HFFc6 (cell line): ENCODE measurements around the gene EEF1AKMT1. TPM values are rescaled to one million over a fixed set of nuclear protein-coding genes. Genes with fewer than 3 reads are reported as not detected.

ENCODE experiments used
- DNase-seq: peaks from one replicate; pipeline ENCODE4 v3.0.0-alpha.2; 2018
- H3K27ac Mint-ChIP-seq: 2 replicates; pipeline ENCODE4 v1.8.0; 2020; ENCODE audit warnings: mild to moderate bottlenecking, mixed read lengths
- H3K27me3 Mint-ChIP-seq: 2 replicates; pipeline ENCODE4 v1.8.0; 2021; ENCODE audit warnings: mild to moderate bottlenecking, moderate library complexity, mixed read lengths; ENCODE audit not compliant: insufficient read depth
- H3K36me3 Mint-ChIP-seq: 2 replicates; pipeline ENCODE4 v1.8.0; 2021; ENCODE audit warnings: low read depth, mixed read lengths
- H3K4me1 Mint-ChIP-seq: 2 replicates; pipeline ENCODE4 v1.8.0; 2020; ENCODE audit warnings: low read depth, mixed read lengths
- H3K4me3 Mint-ChIP-seq: 2 replicates; pipeline ENCODE4 v1.8.0; 2020; ENCODE audit warnings: mild to moderate bottlenecking, moderate library complexity, mixed read lengths
- H3K9me3 Mint-ChIP-seq: 2 replicates; pipeline ENCODE4 v1.8.0; 2020; ENCODE audit warnings: mild to moderate bottlenecking, mixed read lengths
- CTCF ChIP-seq: fragments of 200-600 bp; sonication (generic); IDR thresholded peaks from 2 replicates; pipeline ENCODE4 v1.5.0; 2021; ENCODE audit warnings: antibody characterized with exemption, mild to moderate bottlenecking
- total RNA-seq, 6 experiments: library from RNA; stranded (reverse); fragmentation: NEBNext Ultra II Directional; extraction: Animal tissue kit (Norgen Biotek cat#: 25700); gene quantifications; 2 replicates in 1 of 6; 3 replicates in 5 of 6; pipeline ENCODE4 v1.2.3, GENCODE V29; 2021

EEF1AKMT1 gene
- total RNA-seq, 6 experiments from 2014 or later, result 10.7 to 17.1 (median 13.0) TPM

DNA sequence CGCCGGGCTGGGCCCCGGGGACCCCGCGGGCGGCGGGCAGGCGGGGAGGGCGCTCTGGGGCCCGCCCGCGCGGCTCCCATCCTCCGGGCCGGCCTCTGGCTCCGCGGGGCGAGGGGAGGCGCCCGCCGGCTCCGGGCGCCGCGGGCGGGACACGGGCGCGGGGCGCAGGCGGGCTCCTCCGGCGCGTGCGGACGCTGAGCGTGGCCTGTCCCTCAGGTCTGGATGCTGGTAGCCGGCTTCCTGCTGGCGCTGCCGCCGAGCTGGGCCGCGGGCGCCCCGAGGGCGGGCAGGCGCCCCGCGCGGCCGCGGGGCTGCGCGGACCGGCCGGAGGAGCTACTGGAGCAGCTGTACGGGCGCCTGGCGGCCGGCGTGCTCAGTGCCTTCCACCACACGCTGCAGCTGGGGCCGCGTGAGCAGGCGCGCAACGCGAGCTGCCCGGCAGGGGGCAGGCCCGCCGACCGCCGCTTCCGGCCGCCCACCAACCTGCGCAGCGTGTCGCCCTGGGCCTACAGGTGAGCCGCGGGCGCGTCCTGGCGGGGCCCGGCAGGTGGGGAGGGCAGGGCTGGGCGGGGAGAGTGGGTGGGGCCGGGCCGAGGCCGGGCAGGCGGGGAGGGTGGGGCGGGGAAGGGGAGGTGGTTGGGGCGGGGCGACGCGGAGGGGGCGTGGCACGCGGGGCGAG is 69.8 kb downstream of the EEF1AKMT1 start:
- no peak overlapping the region for H3K27ac Mint-ChIP-seq
- H3K27me3 Mint-ChIP-seq, result peaks cover 23% of the 10 kb centered on the region
- TF ChIP-seq CTCF, result peak; percentile 69
- H3K36me3 Mint-ChIP-seq, result no peaks in the 10 kb centered on the region; the same call in 1 of the 2 replicates
- H3K4me3 Mint-ChIP-seq, result no peak overlapping the region
- peak; percentile 72 for DNase-seq
- no peaks in the 10 kb centered on the region for H3K9me3 Mint-ChIP-seq
- peaks cover 32% of the 10 kb centered on the region for H3K4me1 Mint-ChIP-seq

DNA sequence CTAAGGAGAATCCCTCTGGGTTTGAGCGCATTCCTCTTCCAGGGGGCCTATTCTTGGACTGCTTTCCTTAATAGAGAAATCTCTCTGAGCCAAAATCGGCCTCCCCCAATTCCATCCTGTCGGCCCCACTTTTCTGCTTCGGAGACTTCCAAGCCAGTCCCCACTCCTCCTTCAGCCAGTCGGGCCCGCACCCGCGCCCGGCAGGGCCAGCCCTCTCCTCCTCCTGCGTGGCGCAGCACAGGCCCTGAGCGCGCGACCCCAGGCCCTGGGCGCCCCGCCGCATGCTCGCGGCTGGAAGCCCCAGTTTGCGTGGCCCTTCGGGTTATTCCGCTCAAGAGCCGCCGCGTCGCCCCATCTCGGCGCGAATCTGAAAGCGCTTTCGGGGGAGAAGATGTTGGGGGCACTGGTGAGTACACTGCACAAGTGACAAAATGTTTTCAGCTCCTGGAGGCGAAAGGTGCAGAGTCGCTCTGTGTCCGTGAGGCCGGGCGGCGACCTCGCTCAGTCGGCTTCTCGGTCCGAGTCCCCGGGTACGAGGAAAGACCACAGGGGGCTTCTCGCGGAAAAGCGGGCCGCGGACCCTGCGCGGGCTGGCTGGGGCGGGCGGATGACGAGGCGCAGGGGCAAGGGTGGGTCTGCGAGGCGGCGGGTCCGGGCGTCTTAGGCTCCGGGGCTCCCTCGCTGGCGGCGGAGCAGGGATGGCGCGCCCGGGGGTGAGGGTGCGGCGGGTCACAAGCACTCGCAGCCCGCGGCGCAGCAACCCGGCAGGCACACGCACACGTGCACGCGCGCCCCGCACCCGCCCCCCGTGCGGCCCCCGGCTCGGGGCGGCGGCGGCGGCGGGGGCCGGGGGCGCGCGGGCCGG is 70.6 kb downstream of the EEF1AKMT1 start, which contains the start of gene IL17D:
IL17D (plus strand) TSS at position 785 of the 865 bp plus-strand sequence. CDS start 303 bp downstream, outside the sequence.
- H3K27ac Mint-ChIP-seq, result peak within 1 kb of the TSS; percentile 53; the same call in 1 of the 2 replicates

DNA sequence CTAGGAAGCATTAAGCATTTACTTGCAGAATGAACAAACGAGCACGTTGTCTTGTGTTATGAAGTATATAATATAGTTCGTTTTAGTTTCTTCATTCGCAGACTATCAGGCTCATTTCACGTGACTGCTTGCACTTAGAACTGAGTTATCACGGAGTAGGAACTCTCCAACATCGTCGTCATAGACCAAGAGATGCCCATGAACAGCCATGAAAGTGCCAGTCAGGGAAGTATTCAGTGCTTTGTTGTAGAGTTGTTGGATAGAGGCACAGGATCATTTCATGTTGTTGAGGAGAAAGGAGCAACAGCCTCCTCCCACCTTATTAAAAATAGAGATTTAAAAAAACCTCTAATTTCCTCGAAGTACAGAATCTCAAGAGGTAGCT is 71.2 kb downstream of the EEF1AKMT1 start:
- TF ChIP-seq CTCF, result no peak
- Mint-ChIP-seq H3K4me3 (peak overlapping the region; percentile 91), H3K4me1 (peaks cover 21% of the 10 kb centered on the region), H3K27me3 (peaks cover 26% of the 10 kb centered on the region), H3K36me3 (no peaks in the 10 kb centered on the region; the same call in 1 of the 2 replicates), H3K9me3 (no peaks in the 10 kb centered on the region), H3K27ac (no peak overlapping the region)
- DNase-seq, result no peak

More for the DNA sequence above, 70.6 kb downstream of the EEF1AKMT1 start, which contains the start of gene IL17D:
- DNase-seq, result no peak
- H3K4me3 Mint-ChIP-seq, result peak within 1 kb of the TSS; percentile 91
- no peaks in the 10 kb centered on the region; the same call in 1 of the 2 replicates for H3K36me3 Mint-ChIP-seq
- no peaks in the 10 kb centered on the region for H3K9me3 Mint-ChIP-seq
- peak; percentile 35; the same call in 1 of the 2 replicates for TF ChIP-seq CTCF
- peaks cover 24% of the 10 kb centered on the region for H3K4me1 Mint-ChIP-seq
- H3K27me3 Mint-ChIP-seq, result peaks cover 25% of the 10 kb centered on the region

- Mint-ChIP-seq H3K27ac (no peak overlapping the region), H3K9me3 (no peaks in the 10 kb centered on the region), H3K27me3 (peaks cover 27% of the 10 kb centered on the region), H3K4me1 (peaks cover 21% of the 10 kb centered on the region), H3K4me3 (no peak overlapping the region), H3K36me3 (no peaks in the 10 kb centered on the region; the same call in 1 of the 2 replicates)
- no peak for TF ChIP-seq CTCF
- DNase-seq, result no peak
Measured at GRCh38 chr13:20701461-20701860, 72.3 kb downstream of the EEF1AKMT1 start.

DNA sequence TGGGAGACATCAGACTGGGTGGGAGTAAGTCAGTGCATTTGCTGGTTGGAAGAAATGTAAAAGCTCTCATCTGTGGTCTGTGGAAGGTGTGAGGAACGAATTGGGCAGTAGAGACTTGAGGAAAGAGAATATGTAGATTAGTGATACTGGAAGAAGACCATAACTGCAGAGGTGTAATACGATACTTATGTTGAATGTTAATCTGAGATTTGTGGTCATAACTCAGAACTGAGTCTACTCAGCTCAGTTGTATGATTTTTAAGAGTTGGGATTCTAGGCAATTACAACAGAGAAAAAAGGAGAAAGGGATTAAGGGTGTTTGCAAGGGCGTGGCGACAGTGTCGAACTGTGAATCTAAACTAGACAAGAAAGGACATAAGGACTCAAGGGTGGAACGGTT is 73.5 kb downstream of the EEF1AKMT1 start:
- peaks cover 21% of the 10 kb centered on the region for H3K4me1 Mint-ChIP-seq
- no peak overlapping the region for H3K4me3 Mint-ChIP-seq
- no peak for TF ChIP-seq CTCF
- H3K9me3 Mint-ChIP-seq, result no peaks in the 10 kb centered on the region
- H3K27ac Mint-ChIP-seq, result no peak overlapping the region
- no peak for DNase-seq
- peaks cover 27% of the 10 kb centered on the region for H3K27me3 Mint-ChIP-seq
- H3K36me3 Mint-ChIP-seq, result no peaks in the 10 kb centered on the region; the same call in 1 of the 2 replicates
